SK-N-SH treated with all-trans-retinoic acid at 6 μM for 48 hours (cell line): Measurements from ENCODE around the gene SUCO.

Experiments
- ARNTL ChIP-seq: fragments of 450-650 bp; formaldehyde crosslinking; IDR thresholded peaks from 2 replicates; pipeline ENCODE4 v1.5.0; 2020; ENCODE audit warnings: low read depth, mild to moderate bottlenecking, moderate library complexity, borderline replicate concordance
- BACH2 ChIP-seq: fragments of 250-450 bp; sonication (Bioruptor Pico); IDR thresholded peaks from 2 replicates; pipeline ENCODE4 v1.9.0; 2021; ENCODE audit warnings: mild to moderate bottlenecking, borderline replicate concordance
- GLIS3 ChIP-seq: fragments of 250-450 bp; sonication (Bioruptor Pico); IDR thresholded peaks from 2 replicates; pipeline ENCODE4 v1.5.0; 2020; ENCODE audit warnings: mild to moderate bottlenecking, moderate library complexity
- OSR1 ChIP-seq: fragments of 250-450 bp; sonication (Bioruptor Pico); IDR thresholded peaks from 2 replicates; pipeline ENCODE4 v1.8.0; 2022; ENCODE audit warnings: moderate library complexity, mild to moderate bottlenecking, inconsistent platforms
- PPARA ChIP-seq: fragments of 250-450 bp; sonication (Bioruptor Pico); IDR thresholded peaks from 2 replicates; pipeline ENCODE4 v1.5.0; 2020; ENCODE audit warnings: mild to moderate bottlenecking, borderline replicate concordance
- RARB ChIP-seq: fragments of 250-450 bp; sonication (Bioruptor Pico); IDR thresholded peaks from 2 replicates; pipeline ENCODE4 v1.8.0; 2021; ENCODE audit warnings: mild to moderate bottlenecking, moderate library complexity
- SNAI2 ChIP-seq: fragments of 250-450 bp; sonication (Bioruptor Pico); IDR thresholded peaks from 2 replicates; pipeline ENCODE4 v1.5.0; 2020; ENCODE audit warnings: mild to moderate bottlenecking, moderate library complexity
- TCF4 ChIP-seq: fragments of 250-450 bp; sonication (Bioruptor Pico); IDR thresholded peaks from 2 replicates; pipeline ENCODE4 v1.8.0; 2021; ENCODE audit warnings: mild to moderate bottlenecking, moderate library complexity, borderline replicate concordance
- ZFP30 ChIP-seq: fragments of 450-650 bp; formaldehyde crosslinking; IDR thresholded peaks from 2 replicates; pipeline ENCODE4 v1.5.0; 2022; ENCODE audit warnings: mild to moderate bottlenecking, moderate library complexity
- ZNF565 ChIP-seq: fragments of 450-650 bp; formaldehyde crosslinking; conservative IDR thresholded peaks from 2 replicates; pipeline ENCODE4 v1.5.0; 2020; ENCODE audit warnings: low read depth, mild to moderate bottlenecking, moderate library complexity
- ZNF8 ChIP-seq: fragments of 450-650 bp; formaldehyde crosslinking; IDR thresholded peaks from 2 replicates; pipeline ENCODE4 v1.5.0; 2020; ENCODE audit warnings: mild to moderate bottlenecking, moderate library complexity
- TF ChIP-seq, protein P1 (sequence below): fragments of 250-450 bp; sonication (Bioruptor Pico); IDR thresholded peaks from 2 replicates; pipeline ENCODE4 v1.5.1; 2020; ENCODE audit warnings: low read depth, mild to moderate bottlenecking, moderate library complexity
- TF ChIP-seq, protein P2 (sequence below): fragments of 250-450 bp; sonication (Bioruptor Pico); IDR thresholded peaks from 2 replicates; pipeline ENCODE4 v1.8.0; 2020; ENCODE audit warnings: mild to moderate bottlenecking, moderate library complexity, borderline replicate concordance
- TF ChIP-seq, protein P3 (sequence below): fragments of 250-450 bp; sonication (Bioruptor Pico); IDR thresholded peaks from 2 replicates; pipeline ENCODE4 v1.5.0; 2020; ENCODE audit warnings: mild to moderate bottlenecking, moderate library complexity

DNA sequence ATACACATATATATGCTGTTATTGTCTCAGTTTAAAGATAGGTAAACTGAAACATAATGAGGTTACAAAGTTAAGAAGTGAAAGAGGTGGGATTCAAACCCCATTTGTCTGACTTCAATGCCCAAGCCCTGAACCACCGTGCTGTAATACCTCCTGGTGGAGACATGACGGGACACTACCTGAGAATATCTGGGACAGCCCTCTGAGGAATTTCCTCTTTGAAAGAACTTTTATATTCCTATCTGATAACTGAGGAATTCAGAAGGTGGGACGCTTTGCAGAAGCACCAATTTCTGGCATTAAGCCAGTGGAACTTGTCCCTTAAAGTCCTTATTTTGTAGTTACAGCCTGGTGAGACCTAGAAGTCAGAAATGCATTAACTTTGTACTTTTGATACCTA lies 93.9 kb downstream of the SUCO start:
- TF ChIP-seq, protein P1, sequence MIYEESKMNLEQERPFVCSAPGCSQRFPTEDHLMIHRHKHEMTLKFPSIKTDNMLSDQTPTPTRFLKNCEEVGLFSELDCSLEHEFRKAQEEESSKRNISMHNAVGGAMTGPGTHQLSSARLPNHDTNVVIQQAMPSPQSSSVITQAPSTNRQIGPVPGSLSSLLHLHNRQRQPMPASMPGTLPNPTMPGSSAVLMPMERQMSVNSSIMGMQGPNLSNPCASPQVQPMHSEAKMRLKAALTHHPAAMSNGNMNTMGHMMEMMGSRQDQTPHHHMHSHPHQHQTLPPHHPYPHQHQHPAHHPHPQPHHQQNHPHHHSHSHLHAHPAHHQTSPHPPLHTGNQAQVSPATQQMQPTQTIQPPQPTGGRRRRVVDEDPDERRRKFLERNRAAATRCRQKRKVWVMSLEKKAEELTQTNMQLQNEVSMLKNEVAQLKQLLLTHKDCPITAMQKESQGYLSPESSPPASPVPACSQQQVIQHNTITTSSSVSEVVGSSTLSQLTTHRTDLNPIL (CRISPR knock-in tag) = no peak
- TF ChIP-seq RARB (CRISPR knock-in tag) (no peak), ARNTL (CRISPR knock-in tag) (no peak), OSR1 (CRISPR knock-in tag) (no peak), BACH2 (CRISPR knock-in tag) (no peak), SNAI2 (CRISPR knock-in tag) (no peak), ZFP30 (CRISPR knock-in tag) (no peak), ZNF8 (CRISPR knock-in tag) (no peak), GLIS3 (CRISPR knock-in tag) (no peak), ZNF565 (CRISPR knock-in tag) (no peak), PPARA (CRISPR knock-in tag) (no peak), TCF4 (no peak)
- TF ChIP-seq, protein P2, sequence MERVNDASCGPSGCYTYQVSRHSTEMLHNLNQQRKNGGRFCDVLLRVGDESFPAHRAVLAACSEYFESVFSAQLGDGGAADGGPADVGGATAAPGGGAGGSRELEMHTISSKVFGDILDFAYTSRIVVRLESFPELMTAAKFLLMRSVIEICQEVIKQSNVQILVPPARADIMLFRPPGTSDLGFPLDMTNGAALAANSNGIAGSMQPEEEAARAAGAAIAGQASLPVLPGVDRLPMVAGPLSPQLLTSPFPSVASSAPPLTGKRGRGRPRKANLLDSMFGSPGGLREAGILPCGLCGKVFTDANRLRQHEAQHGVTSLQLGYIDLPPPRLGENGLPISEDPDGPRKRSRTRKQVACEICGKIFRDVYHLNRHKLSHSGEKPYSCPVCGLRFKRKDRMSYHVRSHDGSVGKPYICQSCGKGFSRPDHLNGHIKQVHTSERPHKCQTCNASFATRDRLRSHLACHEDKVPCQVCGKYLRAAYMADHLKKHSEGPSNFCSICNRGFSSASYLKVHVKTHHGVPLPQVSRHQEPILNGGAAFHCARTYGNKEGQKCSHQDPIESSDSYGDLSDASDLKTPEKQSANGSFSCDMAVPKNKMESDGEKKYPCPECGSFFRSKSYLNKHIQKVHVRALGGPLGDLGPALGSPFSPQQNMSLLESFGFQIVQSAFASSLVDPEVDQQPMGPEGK (CRISPR knock-in tag) = no peak
- TF ChIP-seq, protein P3, sequence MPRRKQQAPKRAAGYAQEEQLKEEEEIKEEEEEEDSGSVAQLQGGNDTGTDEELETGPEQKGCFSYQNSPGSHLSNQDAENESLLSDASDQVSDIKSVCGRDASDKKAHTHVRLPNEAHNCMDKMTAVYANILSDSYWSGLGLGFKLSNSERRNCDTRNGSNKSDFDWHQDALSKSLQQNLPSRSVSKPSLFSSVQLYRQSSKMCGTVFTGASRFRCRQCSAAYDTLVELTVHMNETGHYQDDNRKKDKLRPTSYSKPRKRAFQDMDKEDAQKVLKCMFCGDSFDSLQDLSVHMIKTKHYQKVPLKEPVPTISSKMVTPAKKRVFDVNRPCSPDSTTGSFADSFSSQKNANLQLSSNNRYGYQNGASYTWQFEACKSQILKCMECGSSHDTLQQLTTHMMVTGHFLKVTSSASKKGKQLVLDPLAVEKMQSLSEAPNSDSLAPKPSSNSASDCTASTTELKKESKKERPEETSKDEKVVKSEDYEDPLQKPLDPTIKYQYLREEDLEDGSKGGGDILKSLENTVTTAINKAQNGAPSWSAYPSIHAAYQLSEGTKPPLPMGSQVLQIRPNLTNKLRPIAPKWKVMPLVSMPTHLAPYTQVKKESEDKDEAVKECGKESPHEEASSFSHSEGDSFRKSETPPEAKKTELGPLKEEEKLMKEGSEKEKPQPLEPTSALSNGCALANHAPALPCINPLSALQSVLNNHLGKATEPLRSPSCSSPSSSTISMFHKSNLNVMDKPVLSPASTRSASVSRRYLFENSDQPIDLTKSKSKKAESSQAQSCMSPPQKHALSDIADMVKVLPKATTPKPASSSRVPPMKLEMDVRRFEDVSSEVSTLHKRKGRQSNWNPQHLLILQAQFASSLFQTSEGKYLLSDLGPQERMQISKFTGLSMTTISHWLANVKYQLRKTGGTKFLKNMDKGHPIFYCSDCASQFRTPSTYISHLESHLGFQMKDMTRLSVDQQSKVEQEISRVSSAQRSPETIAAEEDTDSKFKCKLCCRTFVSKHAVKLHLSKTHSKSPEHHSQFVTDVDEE (CRISPR knock-in tag) = no peak
